ENCODE measurements around the gene MTG2.

GRCh38 chr20:62208061-62208794, 25.4 kb downstream of the MTG2 start:
- TF ChIP-seq CTCF (IDR thresholded peaks at IDR 0.05) (no peak), POLR2A (IDR thresholded peaks at IDR 0.05) (no peak)
